T-helper 2 cell treated with Interferon-gamma antibody and Interleukin-4, amounts not matched to agents 5 μg/mL and 100 μg/mL, for 36 hours (primary cell): Measurements from ENCODE around the gene RFX4.

ENCODE experiments used
- DNase-seq: peaks from one replicate; pipeline ENCODE4 v3.0.0; 2021; ENCODE audit warnings: low spot score
- H3K27ac Mint-ChIP-seq: one replicate; pipeline ENCODE4 v1.8.0; 2021; ENCODE audit warnings: mild to moderate bottlenecking, mixed read lengths
- H3K27me3 Mint-ChIP-seq: one replicate; pipeline ENCODE4 v1.8.0; 2021; ENCODE audit warnings: low read depth, mixed read lengths
- H3K36me3 Mint-ChIP-seq: one replicate; pipeline ENCODE4 v1.8.0; 2021; ENCODE audit warnings: low read depth, mixed read lengths
- H3K4me1 Mint-ChIP-seq: one replicate; pipeline ENCODE4 v1.8.0; 2021; ENCODE audit warnings: low read depth, mixed read lengths
- H3K4me3 Mint-ChIP-seq: one replicate; pipeline ENCODE4 v1.8.0; 2022; ENCODE audit warnings: mild to moderate bottlenecking, moderate library complexity, mixed read lengths
- H3K9me3 Mint-ChIP-seq: one replicate; pipeline ENCODE4 v1.8.0; 2021; ENCODE audit warnings: mixed read lengths

The RFX4 gene

DNA sequence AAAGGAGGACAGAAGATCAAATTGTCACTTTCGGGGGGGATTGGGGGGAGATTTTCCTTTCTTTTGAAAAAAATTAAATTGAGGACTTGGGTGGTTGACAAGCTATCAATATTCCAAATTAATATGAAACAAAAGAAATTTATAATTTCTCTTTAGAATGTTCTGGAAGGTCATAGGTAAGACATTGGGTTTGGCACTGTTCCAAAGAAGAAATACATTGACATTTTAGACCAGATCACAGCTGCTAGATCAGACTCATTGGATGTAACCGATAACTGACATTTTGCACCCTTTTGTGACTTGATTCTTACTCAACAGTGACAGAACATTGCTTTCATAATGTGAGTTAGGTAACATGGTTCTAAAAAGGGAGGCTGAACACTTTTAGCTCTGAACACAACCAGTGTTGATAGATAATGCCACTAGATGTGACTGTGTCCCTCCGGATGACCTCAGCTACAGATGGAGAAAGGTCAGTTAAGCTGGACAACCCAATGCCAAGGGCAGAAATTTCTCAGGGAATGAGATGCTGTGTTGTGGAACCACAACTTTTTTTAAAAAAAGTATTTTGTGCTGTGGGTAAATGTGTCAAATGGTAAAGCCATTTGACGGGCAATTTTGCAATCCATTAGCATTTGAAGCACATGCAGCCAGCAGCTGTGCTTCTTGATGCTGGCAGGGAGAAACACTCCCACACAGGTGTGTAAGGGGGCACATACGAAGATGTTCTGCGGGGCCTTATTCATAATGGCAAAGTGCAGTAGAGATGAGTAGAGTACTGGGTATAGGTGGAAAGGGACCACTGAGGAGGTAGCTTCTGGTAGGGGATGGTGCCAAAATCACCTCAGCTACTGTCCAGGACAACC, 62.9 kb downstream of the RFX4 start:
- Mint-ChIP-seq H3K36me3 (no peaks in the 10 kb centered on the region), H3K27me3 (peaks cover 3% of the 10 kb centered on the region), H3K4me1 (no peaks in the 10 kb centered on the region), H3K27ac (no peak overlapping the region), H3K9me3 (no peaks in the 10 kb centered on the region), H3K4me3 (no peak overlapping the region)
- no peak for DNase-seq

DNA sequence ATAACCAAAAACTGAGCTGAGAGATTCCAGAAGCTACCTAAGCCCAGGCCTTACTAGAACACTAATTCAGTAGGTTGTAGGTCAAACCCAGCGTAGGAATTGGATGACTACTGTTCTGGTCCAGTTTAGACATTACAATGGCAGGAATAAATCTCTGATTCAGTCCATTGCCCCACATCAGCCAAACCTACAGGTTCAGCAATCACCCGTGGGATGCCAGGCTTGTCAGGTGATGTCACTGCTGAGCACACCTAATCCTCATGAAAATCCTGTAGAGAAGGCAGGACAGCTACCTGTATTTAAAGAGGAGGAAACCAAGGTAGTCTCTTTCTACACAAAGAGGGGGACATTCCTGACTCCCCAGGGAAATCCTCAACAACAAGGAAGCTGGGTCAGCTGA, 63.7 kb downstream of the RFX4 start:
- no peak for DNase-seq
- H3K9me3 Mint-ChIP-seq, result no peaks in the 10 kb centered on the region
- no peaks in the 10 kb centered on the region for H3K36me3 Mint-ChIP-seq
- H3K4me1 Mint-ChIP-seq, result no peaks in the 10 kb centered on the region
- H3K27ac Mint-ChIP-seq, result no peak overlapping the region
- no peak overlapping the region for H3K4me3 Mint-ChIP-seq
- no peaks in the 10 kb centered on the region for H3K27me3 Mint-ChIP-seq

GRCh38 chr12:106647793-106648514, 65.2 kb downstream of the RFX4 start:
- Mint-ChIP-seq H3K4me3 (no peak overlapping the region), H3K9me3 (no peaks in the 10 kb centered on the region), H3K27me3 (no peaks in the 10 kb centered on the region), H3K4me1 (no peaks in the 10 kb centered on the region), H3K27ac (no peak overlapping the region), H3K36me3 (no peaks in the 10 kb centered on the region)
- no peak for DNase-seq

- H3K36me3 Mint-ChIP-seq, result no peaks in the 10 kb centered on the region
- no peak for DNase-seq
- H3K4me3 Mint-ChIP-seq, result no peak overlapping the region
- no peaks in the 10 kb centered on the region for H3K9me3 Mint-ChIP-seq
- H3K27ac Mint-ChIP-seq, result no peak overlapping the region
- H3K4me1 Mint-ChIP-seq, result no peaks in the 10 kb centered on the region
- no peaks in the 10 kb centered on the region for H3K27me3 Mint-ChIP-seq
Measured at GRCh38 chr12:106648736-106649135, 65.9 kb downstream of the RFX4 start.

DNA sequence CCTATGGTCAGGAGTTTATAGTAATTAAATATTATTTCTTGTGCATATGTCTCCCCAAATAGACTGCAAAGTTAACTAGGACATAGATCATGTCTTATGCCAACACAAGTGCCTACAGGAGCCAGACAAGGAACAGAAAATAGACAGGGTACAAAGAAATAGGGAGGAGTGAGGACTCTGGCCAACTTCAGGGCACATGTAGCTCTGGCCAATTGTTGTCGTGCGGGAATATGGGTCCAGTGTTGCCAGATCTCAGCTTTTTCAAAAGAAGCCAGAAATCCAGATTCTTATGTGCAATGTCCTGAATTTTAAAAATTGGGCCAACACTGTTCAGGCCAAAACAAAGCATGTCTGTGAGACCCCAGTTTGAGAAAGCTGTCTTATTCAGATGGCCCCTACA, 68.7 kb downstream of the RFX4 start:
- H3K4me3 Mint-ChIP-seq, result no peak overlapping the region
- DNase-seq, result no peak
- H3K4me1 Mint-ChIP-seq, result no peaks in the 10 kb centered on the region
- peaks cover 6% of the 10 kb centered on the region for H3K27me3 Mint-ChIP-seq
- H3K27ac Mint-ChIP-seq, result no peak overlapping the region
- H3K9me3 Mint-ChIP-seq, result no peaks in the 10 kb centered on the region
- H3K36me3 Mint-ChIP-seq, result no peaks in the 10 kb centered on the region

DNA sequence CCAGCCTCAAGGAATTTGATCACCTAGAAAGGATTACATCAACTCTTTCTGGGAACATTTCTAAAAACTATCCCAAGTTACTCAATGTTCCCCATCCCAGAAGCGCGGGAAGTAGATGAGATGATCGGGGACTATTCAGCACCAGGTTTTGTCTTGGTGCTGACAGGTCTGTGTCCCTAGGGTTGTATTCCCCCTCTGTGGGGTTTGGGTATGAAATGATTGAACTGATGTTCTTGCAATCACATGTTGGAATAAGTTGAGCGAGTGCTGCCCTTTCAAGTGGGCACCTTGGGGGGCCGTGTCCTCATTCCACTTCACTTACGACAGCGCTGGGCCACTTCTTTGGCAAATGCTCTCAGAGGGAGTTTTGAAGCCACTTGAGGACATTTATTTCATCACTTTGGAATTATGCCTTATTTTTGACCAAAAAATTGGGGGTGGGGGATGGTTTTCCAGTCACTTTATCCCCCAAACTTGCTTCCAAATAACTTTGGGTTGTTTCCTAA, 69.8 kb downstream of the RFX4 start:
- H3K27ac Mint-ChIP-seq, result no peak overlapping the region
- DNase-seq, result no peak
- no peaks in the 10 kb centered on the region for H3K9me3 Mint-ChIP-seq
- H3K36me3 Mint-ChIP-seq, result no peaks in the 10 kb centered on the region
- H3K27me3 Mint-ChIP-seq, result peaks cover 6% of the 10 kb centered on the region
- H3K4me1 Mint-ChIP-seq, result no peaks in the 10 kb centered on the region
- H3K4me3 Mint-ChIP-seq, result no peak overlapping the region

DNA sequence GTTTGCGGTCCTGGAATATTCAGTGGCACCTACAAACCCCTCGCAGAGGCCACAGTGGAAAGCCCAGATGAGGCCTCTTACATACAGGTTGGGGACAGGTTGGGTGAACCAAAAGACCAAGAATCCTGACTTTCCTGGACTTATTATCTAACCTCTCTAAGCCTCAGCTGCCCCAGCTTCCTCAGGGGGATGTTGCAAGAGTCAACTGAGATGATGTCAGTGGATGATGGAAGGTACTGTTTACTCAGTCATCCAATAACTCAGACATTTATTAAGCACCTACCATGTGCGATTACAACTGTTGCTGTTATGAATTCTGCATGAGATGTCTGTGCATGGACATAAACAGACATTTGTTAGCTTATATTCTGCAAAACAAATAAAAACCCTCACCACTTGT, 72.8 kb downstream of the RFX4 start:
- H3K27me3 Mint-ChIP-seq, result peaks cover 6% of the 10 kb centered on the region
- H3K27ac Mint-ChIP-seq, result no peak overlapping the region
- H3K36me3 Mint-ChIP-seq, result no peaks in the 10 kb centered on the region
- no peaks in the 10 kb centered on the region for H3K9me3 Mint-ChIP-seq
- DNase-seq, result no peak
- H3K4me3 Mint-ChIP-seq, result no peak overlapping the region
- H3K4me1 Mint-ChIP-seq, result no peaks in the 10 kb centered on the region

- no peak overlapping the region for H3K4me3 Mint-ChIP-seq
- H3K4me1 Mint-ChIP-seq, result no peaks in the 10 kb centered on the region
- peaks cover 15% of the 10 kb centered on the region for H3K9me3 Mint-ChIP-seq
- H3K36me3 Mint-ChIP-seq, result no peaks in the 10 kb centered on the region
- H3K27ac Mint-ChIP-seq, result no peak overlapping the region
- no peak for DNase-seq
- peaks cover 7% of the 10 kb centered on the region for H3K27me3 Mint-ChIP-seq
Measured at GRCh38 chr12:106657488-106657887, 74.7 kb downstream of the RFX4 start.

DNA sequence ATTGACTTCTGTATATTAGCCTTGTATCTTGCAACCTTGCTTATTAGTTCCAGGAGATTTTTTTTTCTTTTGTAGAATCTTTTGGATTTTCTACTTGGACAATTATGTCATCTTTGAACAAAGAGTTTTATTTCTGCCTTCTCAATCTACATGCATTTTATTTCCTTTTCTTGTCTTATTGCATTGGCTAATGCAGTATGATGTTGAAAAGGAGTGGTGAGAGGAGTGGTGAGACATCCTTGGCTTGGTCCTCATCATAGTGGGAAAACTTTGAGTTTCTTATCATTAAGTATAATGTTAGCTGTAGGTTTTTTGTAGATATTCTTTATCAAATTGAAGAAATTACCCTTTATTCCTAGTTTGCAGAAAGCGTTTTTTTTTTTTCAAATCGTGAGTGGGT, 80.6 kb downstream of the RFX4 start:
- Mint-ChIP-seq H3K4me1 (no peaks in the 10 kb centered on the region), H3K36me3 (no peaks in the 10 kb centered on the region), H3K27me3 (peaks cover 9% of the 10 kb centered on the region), H3K9me3 (peaks cover 35% of the 10 kb centered on the region), H3K4me3 (no peak overlapping the region), H3K27ac (no peak overlapping the region)
- DNase-seq, result no peak

DNA sequence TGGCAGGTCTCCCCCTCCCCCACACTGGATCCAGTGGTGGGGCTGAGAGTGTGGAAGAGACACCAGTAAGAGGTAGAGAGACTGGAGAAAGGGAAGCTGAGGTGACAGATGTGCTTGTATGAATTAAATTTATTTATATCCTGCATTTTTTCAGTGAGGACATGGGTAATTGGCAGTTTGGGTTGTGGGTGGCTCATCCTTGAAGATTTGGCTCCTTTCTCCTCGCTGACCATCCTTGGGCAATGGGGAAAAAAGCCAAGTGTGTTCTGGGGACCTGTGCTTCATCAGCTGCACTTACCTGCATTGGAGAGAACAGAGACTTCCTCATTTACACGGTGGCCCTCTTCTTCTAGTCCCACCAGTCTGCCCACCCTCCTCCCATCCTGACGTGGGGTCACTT, 86.4 kb downstream of the RFX4 start:
- no peak for DNase-seq
- H3K4me3 Mint-ChIP-seq, result no peak overlapping the region
- peaks cover 19% of the 10 kb centered on the region for H3K27me3 Mint-ChIP-seq
- peaks cover 8% of the 10 kb centered on the region for H3K9me3 Mint-ChIP-seq
- H3K27ac Mint-ChIP-seq, result no peak overlapping the region
- H3K4me1 Mint-ChIP-seq, result no peaks in the 10 kb centered on the region
- H3K36me3 Mint-ChIP-seq, result no peaks in the 10 kb centered on the region

- H3K4me3 Mint-ChIP-seq, result no peak overlapping the region
- no peaks in the 10 kb centered on the region for H3K4me1 Mint-ChIP-seq
- no peaks in the 10 kb centered on the region for H3K9me3 Mint-ChIP-seq
- no peak for DNase-seq
- no peak overlapping the region for H3K27ac Mint-ChIP-seq
- H3K36me3 Mint-ChIP-seq, result no peaks in the 10 kb centered on the region
- H3K27me3 Mint-ChIP-seq, result peaks cover 19% of the 10 kb centered on the region
Measured at GRCh38 chr12:106670131-106670530, 87.3 kb downstream of the RFX4 start.

DNA sequence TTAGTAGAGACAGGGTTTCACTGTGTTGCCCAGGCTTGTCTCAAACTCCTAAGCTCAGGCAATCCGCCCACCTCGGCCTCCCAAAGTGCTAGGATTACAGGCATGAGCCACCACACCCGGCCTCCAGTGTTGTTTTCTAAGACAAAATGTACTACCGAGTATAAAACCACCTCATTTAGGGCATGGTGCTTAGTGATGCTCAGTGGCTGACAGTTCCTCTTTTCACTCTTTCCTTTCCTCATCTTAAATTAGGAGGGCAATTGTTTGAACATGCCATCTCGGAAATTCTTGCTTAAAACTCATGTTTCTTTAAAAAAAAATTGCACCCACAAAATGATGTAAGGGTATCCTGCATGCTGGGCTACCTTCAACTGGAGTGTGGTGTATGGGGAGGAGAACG, 89.0 kb downstream of the RFX4 start:
- Mint-ChIP-seq H3K9me3 (no peaks in the 10 kb centered on the region), H3K27ac (no peak overlapping the region), H3K4me1 (no peaks in the 10 kb centered on the region), H3K27me3 (peaks cover 11% of the 10 kb centered on the region), H3K4me3 (no peak overlapping the region), H3K36me3 (no peaks in the 10 kb centered on the region)
- no peak for DNase-seq

DNA sequence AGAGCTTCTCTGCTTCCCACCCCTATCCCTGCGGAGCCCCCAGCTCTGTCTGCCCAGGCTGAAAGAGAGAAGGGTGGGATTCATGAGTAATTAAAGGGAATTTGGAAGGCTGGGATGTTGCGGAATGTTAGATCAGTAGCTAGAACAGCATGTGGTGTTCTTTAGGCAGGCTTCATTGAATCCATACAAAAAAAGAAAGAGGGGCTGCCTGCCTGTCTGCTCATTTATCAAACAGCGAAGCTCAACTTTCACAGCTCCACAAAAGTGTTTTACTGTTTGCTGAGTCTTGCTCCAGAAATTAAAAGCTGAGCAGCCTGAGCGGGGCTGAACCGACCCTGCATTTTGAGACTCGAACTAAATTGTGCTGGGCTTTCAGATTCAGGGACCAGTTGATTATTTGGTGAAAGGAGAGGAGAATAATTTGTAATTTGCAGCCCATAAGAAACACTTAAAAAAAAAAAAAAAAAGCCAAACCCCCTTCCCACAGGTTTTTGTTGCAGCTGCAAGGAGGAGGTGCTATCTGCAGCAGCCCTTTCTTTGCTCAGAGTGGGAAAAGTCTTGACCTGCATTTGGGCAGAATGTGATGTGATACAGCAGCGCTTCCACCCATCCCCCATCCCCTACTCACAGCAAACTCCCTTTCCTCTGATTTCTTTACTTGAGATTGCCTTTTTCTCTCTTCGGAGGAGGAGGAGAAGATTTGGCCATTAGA, 89.7 kb downstream of the RFX4 start:
- H3K36me3 Mint-ChIP-seq, result no peaks in the 10 kb centered on the region
- DNase-seq, result no peak
- H3K4me1 Mint-ChIP-seq, result no peaks in the 10 kb centered on the region
- H3K27me3 Mint-ChIP-seq, result peaks cover 11% of the 10 kb centered on the region
- no peak overlapping the region for H3K4me3 Mint-ChIP-seq
- H3K9me3 Mint-ChIP-seq, result no peaks in the 10 kb centered on the region
- no peak overlapping the region for H3K27ac Mint-ChIP-seq

GRCh38 chr12:106673141-106673540, 90.3 kb downstream of the RFX4 start:
- H3K36me3 Mint-ChIP-seq, result no peaks in the 10 kb centered on the region
- DNase-seq, result no peak
- no peaks in the 10 kb centered on the region for H3K4me1 Mint-ChIP-seq
- no peaks in the 10 kb centered on the region for H3K9me3 Mint-ChIP-seq
- H3K27me3 Mint-ChIP-seq, result peaks cover 11% of the 10 kb centered on the region
- H3K4me3 Mint-ChIP-seq, result no peak overlapping the region
- no peak overlapping the region for H3K27ac Mint-ChIP-seq
